Measurements from ENCODE around the gene LNX1. TPM values are rescaled to one million over a fixed set of nuclear protein-coding genes. Genes with fewer than 3 reads are reported as not detected.

The LNX1 gene
- total RNA-seq, 4 donors from 2014 or later, result 11.9 to 66.5 (median 41.3) TPM

- no peak for TF ChIP-seq CTCF (IDR thresholded peaks at IDR 0.05; ENCODE audit: low read depth)
Measured at GRCh38 chr4:53538756-53539155, 52.5 kb downstream of the LNX1 start.

GRCh38 chr4:53537606-53538005 is 53.7 kb downstream of the LNX1 start:
- no peak for TF ChIP-seq CTCF (IDR thresholded peaks at IDR 0.05; ENCODE audit: low read depth)

GRCh38 chr4:53536328-53536727 is 55.0 kb downstream of the LNX1 start:
- no peak for TF ChIP-seq CTCF (IDR thresholded peaks at IDR 0.05; ENCODE audit: low read depth)

- TF ChIP-seq CTCF (IDR thresholded peaks at IDR 0.05; ENCODE audit: low read depth), result no peak
Measured at GRCh38 chr4:53535567-53535966, 55.7 kb downstream of the LNX1 start.

- no peak for TF ChIP-seq CTCF (IDR thresholded peaks at IDR 0.05; ENCODE audit: low read depth)
Measured at GRCh38 chr4:53534684-53535083, 56.6 kb downstream of the LNX1 start.

GRCh38 chr4:53532521-53532920 is 58.8 kb downstream of the LNX1 start:
- no peak for TF ChIP-seq CTCF (IDR thresholded peaks at IDR 0.05; ENCODE audit: low read depth)

- TF ChIP-seq CTCF (IDR thresholded peaks at IDR 0.05; ENCODE audit: low read depth), result no peak
Measured at GRCh38 chr4:53531585-53532224, 59.6 kb downstream of the LNX1 start.
